ENCODE data around the gene GHDC.
A peak's percentile ranks its signal among the peaks of the same experiment; 100 is the strongest.

DNA sequence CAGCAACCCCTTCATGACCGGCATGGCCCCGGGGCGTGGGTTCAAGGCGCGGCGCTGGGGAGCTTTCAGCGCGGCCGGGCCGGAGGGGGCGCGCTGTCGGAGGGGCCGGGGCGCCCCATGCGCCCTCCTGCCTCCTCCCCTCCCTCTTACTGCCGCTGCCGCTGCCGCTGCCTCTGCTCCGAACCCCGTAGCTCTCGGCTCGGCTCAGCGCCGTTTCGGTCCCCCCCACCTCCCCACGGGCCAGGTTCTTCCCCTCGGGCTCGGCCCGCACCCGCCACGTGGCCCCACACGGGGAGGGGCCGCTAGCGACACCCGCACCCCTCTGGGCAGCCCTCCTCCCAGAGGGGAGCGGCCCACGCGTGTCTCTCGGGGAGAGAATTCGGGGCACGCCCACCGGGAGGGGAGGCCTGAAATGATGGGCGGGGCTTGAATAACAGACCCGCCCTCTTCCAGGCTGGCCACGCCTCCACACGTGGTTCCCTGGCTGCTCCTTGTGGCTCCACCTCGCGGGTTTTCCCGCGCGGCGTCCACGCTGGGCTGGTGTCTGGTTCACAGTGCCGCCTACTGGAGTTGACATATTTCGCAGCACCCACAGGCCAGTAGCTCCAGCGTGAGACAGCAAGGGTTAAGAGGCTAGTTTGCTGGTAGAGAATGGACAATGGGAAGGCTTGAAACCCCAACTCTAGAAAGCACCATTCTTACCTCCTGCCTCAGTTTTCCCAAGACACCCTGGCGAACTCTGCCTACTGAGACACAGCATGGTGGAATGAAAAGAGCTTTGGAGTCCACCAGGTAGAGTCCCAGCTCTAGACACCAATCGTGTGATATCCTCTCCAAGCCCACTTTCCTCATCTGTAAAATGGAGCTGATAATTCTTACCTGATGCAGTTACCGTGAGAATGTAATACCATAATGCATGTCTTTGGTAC lies 13.1 kb downstream of the GHDC start, which contains the start of gene KCNH4:
- TF ChIP-seq ADNP (CRISPR knock-in tag; IDR thresholded peaks at IDR 0.05) (no peak), AGO1 (IDR thresholded peaks at IDR 0.05; ENCODE audit: low read depth, low read length, poor library complexity, severe bottlenecking) (no peak), STAG1 (CRISPR knock-in tag; IDR thresholded peaks at IDR 0.05) (peak; percentile 56), PTBP1 (IDR thresholded peaks at IDR 0.05; ENCODE audit: low read depth, low read length, poor library complexity, severe bottlenecking) (no peak), CEBPB (IDR thresholded peaks at IDR 0.05; ENCODE audit: borderline replicate concordance, low read depth, low read length) (no peak), XRCC5 (optimal IDR thresholded peaks at IDR 0.05; ENCODE audit: low read length) (peak; percentile 41), SATB2 (CRISPR knock-in tag; IDR thresholded peaks at IDR 0.05) (no peak), BRD4 (CRISPR knock-in tag; IDR thresholded peaks at IDR 0.05) (no peak), CHD4 (IDR thresholded peaks at IDR 0.05; ENCODE audit: borderline replicate concordance, low read length) (no peak)
- TF ChIP-seq, protein P1, sequence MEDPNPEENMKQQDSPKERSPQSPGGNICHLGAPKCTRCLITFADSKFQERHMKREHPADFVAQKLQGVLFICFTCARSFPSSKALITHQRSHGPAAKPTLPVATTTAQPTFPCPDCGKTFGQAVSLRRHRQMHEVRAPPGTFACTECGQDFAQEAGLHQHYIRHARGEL (CRISPR knock-in tag; IDR thresholded peaks at IDR 0.05), result no peak
- TF ChIP-seq, protein P2, sequence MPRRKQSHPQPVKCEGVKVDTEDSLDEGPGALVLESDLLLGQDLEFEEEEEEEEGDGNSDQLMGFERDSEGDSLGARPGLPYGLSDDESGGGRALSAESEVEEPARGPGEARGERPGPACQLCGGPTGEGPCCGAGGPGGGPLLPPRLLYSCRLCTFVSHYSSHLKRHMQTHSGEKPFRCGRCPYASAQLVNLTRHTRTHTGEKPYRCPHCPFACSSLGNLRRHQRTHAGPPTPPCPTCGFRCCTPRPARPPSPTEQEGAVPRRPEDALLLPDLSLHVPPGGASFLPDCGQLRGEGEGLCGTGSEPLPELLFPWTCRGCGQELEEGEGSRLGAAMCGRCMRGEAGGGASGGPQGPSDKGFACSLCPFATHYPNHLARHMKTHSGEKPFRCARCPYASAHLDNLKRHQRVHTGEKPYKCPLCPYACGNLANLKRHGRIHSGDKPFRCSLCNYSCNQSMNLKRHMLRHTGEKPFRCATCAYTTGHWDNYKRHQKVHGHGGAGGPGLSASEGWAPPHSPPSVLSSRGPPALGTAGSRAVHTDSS (CRISPR knock-in tag; conservative IDR thresholded peaks at IDR 0.05), result no peak
- TF ChIP-seq, protein P3, sequence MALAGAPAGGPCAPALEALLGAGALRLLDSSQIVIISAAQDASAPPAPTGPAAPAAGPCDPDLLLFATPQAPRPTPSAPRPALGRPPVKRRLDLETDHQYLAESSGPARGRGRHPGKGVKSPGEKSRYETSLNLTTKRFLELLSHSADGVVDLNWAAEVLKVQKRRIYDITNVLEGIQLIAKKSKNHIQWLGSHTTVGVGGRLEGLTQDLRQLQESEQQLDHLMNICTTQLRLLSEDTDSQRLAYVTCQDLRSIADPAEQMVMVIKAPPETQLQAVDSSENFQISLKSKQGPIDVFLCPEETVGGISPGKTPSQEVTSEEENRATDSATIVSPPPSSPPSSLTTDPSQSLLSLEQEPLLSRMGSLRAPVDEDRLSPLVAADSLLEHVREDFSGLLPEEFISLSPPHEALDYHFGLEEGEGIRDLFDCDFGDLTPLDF (CRISPR knock-in tag; IDR thresholded peaks at IDR 0.05), result peak; percentile 53; the same call in 1 of the 2 replicates
- TF ChIP-seq, protein P4, sequence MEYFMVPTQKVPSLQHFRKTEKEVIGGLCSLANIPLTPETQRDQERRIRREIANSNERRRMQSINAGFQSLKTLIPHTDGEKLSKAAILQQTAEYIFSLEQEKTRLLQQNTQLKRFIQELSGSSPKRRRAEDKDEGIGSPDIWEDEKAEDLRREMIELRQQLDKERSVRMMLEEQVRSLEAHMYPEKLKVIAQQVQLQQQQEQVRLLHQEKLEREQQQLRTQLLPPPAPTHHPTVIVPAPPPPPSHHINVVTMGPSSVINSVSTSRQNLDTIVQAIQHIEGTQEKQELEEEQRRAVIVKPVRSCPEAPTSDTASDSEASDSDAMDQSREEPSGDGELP (IDR thresholded peaks at IDR 0.05; ENCODE audit: borderline replicate concordance, low read depth), result no peak
